Measurements from ENCODE around the gene RNF222. TPM values are rescaled to one million over a fixed set of nuclear protein-coding genes. Genes with fewer than 3 reads are reported as not detected.

The RNF222 gene
- total and polyA plus RNA-seq, 2 of the 8 experiments (the other 6 are each of a cell fraction or from before 2014, with no cell fraction given), result not detected

GRCh38 chr17:8383143-8383822 is 14.3 kb downstream of the RNF222 start, which contains the start of gene RPL26:
TSS of gene RPL26 (minus strand) at chr17:8383193. CDS start at chr17:8382310, 883 bp downstream.
- Histone ChIP-seq H2BK20ac (ENCODE audit: low read length) (no peak within 1 kb of the TSS), H3K9me3 (ENCODE audit: insufficient read depth in 2 of 2, low read depth in 1 of 2, low read length in 1 of 2) (no peaks in the 10 kb centered on the region), H2AK5ac (ENCODE audit: low read depth, low read length) (no peak within 1 kb of the TSS), H2BK12ac (ENCODE audit: low read depth, low read length) (no peak within 1 kb of the TSS), H3K27me3 (replicated peaks in 1 of 4; ENCODE audit: control insufficient read depth in 3 of 4, extremely low read depth in 1 of 4, insufficient read depth in 3 of 4, low read length in 3 of 4) (no peaks in the 10 kb centered on the region), H3K23ac (ENCODE audit: insufficient read length) (no peak within 1 kb of the TSS), H3K23me2 (ENCODE audit: low read depth, low read length) (peaks cover 9% of the 10 kb centered on the region; the same call in 1 of the 2 replicates), H2BK5ac (ENCODE audit: low read depth, low read length) (peak within 1 kb of the TSS; percentile 82), H3K14ac (ENCODE audit: insufficient read length) (no peak within 1 kb of the TSS), H3K18ac (ENCODE audit: extremely low read depth, low read length) (peak within 1 kb of the TSS; percentile 93), H4K91ac (replicated peaks; ENCODE audit: insufficient read length, low read length) (peak within 1 kb of the TSS; percentile 62), H4K20me1 (replicated peaks in 1 of 2; ENCODE audit: control insufficient read depth in 1 of 2, insufficient read depth in 2 of 2, low read length in 2 of 2) (peaks cover 10 to 16% of the 10 kb centered on the region in 2 experiments), H3K36me3 (ENCODE audit: control insufficient read depth in 2 of 4, insufficient read depth in 4 of 4, low read length in 3 of 4) (peaks cover 25 to 39% (median 32%) of the 10 kb centered on the region in 4 experiments), H3K79me2 (ENCODE audit: control insufficient read depth in 1 of 2, insufficient read depth in 2 of 2, low read length in 2 of 2) (peaks cover 13 to 37% of the 10 kb centered on the region in 2 experiments; a peak in 3 of 4 replicates), H2BK120ac (replicated peaks; ENCODE audit: low read depth, low read length) (no peak within 1 kb of the TSS), H2AFZ (ENCODE audit: low read length) (no peak within 1 kb of the TSS), H3K4me3 (ENCODE audit: extremely low read depth in 1 of 4, insufficient read depth in 2 of 4, low read depth in 3 of 4, low read length in 4 of 4) (peak within 1 kb of the TSS; percentile 91 to 100 (median 98)), H3K4ac (replicated peaks; ENCODE audit: insufficient read length, low read depth, low read length) (no peak within 1 kb of the TSS), H3K27ac (ENCODE audit: low read depth, low read length) (peak within 1 kb of the TSS; percentile 76), H2BK15ac (ENCODE audit: low read length) (no peak within 1 kb of the TSS), H3K4me1 (replicated peaks in 1 of 4; ENCODE audit: control insufficient read depth in 3 of 4, insufficient read depth in 4 of 4, low read length in 3 of 4) (peaks cover 0 to 12% (median 4%) of the 10 kb centered on the region in 4 experiments; a peak in 5 of 7 replicates), H3K79me1 (ENCODE audit: low read depth, low read length) (0 out of 2 replicates have a peak, but pooled peaks cover 2% of the 10 kb centered on the region), H4K5ac (ENCODE audit: insufficient read length, low read depth, low read length) (peak within 1 kb of the TSS; percentile 71), H4K8ac (ENCODE audit: extremely low read depth, insufficient read depth, low read length) (peak within 1 kb of the TSS; percentile 98; the same call in 1 of the 2 replicates), H3K56ac (replicated peaks; ENCODE audit: insufficient read length, low read depth, low read length) (peak within 1 kb of the TSS; percentile 62), H3K4me2 (ENCODE audit: insufficient read depth in 1 of 2, low read depth in 2 of 2, low read length in 2 of 2) (peak within 1 kb of the TSS; percentile 80 to 87), H3K9ac (replicated peaks in 1 of 4; ENCODE audit: extremely low read depth in 1 of 4, low read depth in 3 of 4, low read length in 3 of 4) (peak within 1 kb of the TSS; percentile 92 to 98 (median 96))
- FAIRE-seq, result peak; percentile 89
- ChIA-PET POLR2A (ENCODE audit: partially characterized antibody) (interaction anchor here (0.5 to 4.6 kb wide), 36 partner anchors 8 to 389 kb away, joined by 3 to 51 read pairs (median 6); partner anchors contain the start of genes CTC1, NDEL1 and RNF222), CTCF (ENCODE audit: partially characterized antibody) (interaction anchor here (0.7 to 1.5 kb wide), 18 partner anchors 10 to 402 kb away, joined by 3 to 16 read pairs (median 3); partner anchors contain the start of genes RNF222 and SLC25A35)
- WGBS, 2 experiments (ENCODE audit: extremely low coverage in 1 of 2, insufficient coverage in 1 of 2, insufficient read length in 1 of 2, insufficient replicate concordance in 2 of 2, low coverage in 1 of 2, low lambda C conversion rate in 2 of 2, missing lambda C conversion rate in 1 of 2), result 2% methylated on average over 54 of the region's 55 CpGs; no CpG with 5 or more reads in 1 of the 2 experiments
- peak; percentile 96 to 97 for DNase-seq (ENCODE audit: low read depth in 1 of 2, low spot score in 2 of 2)
- TF ChIP-seq JUN (IDR thresholded peaks at IDR 0.05; ENCODE audit: low read depth, low read length) (no peak), SAP30 (IDR thresholded peaks at IDR 0.05; ENCODE audit: insufficient read depth, insufficient replicate concordance, low read length) (no peak), CREB1 (IDR thresholded peaks at IDR 0.05) (peak; percentile 29; the same call in 1 of the 2 replicates), SP4 (IDR thresholded peaks at IDR 0.05; ENCODE audit: low read length) (peak; percentile 15; the same call in 1 of the 2 replicates), EGR1 (IDR thresholded peaks at IDR 0.05; ENCODE audit: borderline replicate concordance, low read depth, low read length) (peak; percentile 91), NANOG (IDR thresholded peaks at IDR 0.05; ENCODE audit: insufficient read depth, low read depth, low read length, poor library complexity, severe bottlenecking) (peak; percentile 6), BRCA1 (IDR thresholded peaks at IDR 0.05; ENCODE audit: low read depth, low read length) (peak; percentile 86), TBP (IDR thresholded peaks at IDR 0.05; ENCODE audit: low read depth, low read length) (peak; percentile 97), RBBP5 (IDR thresholded peaks at IDR 0.05; ENCODE audit: borderline replicate concordance, low read depth, low read length) (no peak; the same call in 1 of the 2 replicates), KDM5A (IDR thresholded peaks at IDR 0.05; ENCODE audit: low read length) (no peak), SUZ12 (IDR thresholded peaks at IDR 0.05; ENCODE audit: low read length) (no peak)
- TF ChIP-seq, protein P1, sequence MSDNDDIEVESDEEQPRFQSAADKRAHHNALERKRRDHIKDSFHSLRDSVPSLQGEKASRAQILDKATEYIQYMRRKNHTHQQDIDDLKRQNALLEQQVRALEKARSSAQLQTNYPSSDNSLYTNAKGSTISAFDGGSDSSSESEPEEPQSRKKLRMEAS (IDR thresholded peaks at IDR 0.05), result peak; percentile 64; the same call in 1 of the 2 replicates

Data from H1 (cell line).